ENCODE data around the gene SERPINE2.
"Not testable (repeated sequence)": the region's sequence is repeated elsewhere in the genome, so short reads cannot be mapped to it uniquely, and the experiment has no call there.

SERPINE2 gene

DNA sequence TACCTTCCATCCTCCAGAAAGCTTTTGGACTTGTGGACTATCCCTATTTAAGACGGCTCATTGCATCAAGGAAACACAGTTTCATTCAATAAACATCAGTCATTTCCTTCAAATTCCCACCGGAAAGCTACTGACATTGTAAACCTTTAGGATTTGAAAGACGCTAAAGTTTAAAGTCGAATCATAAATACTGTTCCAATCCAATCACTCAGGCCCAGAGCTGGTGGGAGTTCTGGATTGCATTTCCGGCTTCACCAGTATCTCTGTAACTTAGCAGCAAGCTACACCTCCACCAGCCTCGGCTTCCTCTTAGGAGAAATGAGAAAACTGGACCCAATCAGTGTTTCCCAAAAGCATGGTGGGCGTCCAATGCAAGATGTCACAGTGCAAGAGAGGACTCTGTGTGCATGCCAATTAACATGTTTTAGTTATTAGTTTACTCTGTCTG lies 95.5 kb downstream of the SERPINE2 start:
- DNase-seq, result no peak
- Histone ChIP-seq H3K4me3 (ENCODE audit: low read depth, low read length) (no peak overlapping the region; the same call in 1 of the 2 replicates), H3K36me3 (no peaks in the 10 kb centered on the region; the same call in none of the 2 replicates), H3K9me3 (ENCODE audit: severe bottlenecking) (no peaks in the 10 kb centered on the region), H3K27me3 (ENCODE audit: insufficient read depth, low read depth, severe bottlenecking) (no peaks in the 10 kb centered on the region), H3K27ac (no peak overlapping the region)
- TF ChIP-seq, protein P1, sequence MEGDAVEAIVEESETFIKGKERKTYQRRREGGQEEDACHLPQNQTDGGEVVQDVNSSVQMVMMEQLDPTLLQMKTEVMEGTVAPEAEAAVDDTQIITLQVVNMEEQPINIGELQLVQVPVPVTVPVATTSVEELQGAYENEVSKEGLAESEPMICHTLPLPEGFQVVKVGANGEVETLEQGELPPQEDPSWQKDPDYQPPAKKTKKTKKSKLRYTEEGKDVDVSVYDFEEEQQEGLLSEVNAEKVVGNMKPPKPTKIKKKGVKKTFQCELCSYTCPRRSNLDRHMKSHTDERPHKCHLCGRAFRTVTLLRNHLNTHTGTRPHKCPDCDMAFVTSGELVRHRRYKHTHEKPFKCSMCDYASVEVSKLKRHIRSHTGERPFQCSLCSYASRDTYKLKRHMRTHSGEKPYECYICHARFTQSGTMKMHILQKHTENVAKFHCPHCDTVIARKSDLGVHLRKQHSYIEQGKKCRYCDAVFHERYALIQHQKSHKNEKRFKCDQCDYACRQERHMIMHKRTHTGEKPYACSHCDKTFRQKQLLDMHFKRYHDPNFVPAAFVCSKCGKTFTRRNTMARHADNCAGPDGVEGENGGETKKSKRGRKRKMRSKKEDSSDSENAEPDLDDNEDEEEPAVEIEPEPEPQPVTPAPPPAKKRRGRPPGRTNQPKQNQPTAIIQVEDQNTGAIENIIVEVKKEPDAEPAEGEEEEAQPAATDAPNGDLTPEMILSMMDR (IDR thresholded peaks at IDR 0.05; ENCODE audit: low read depth, low read length), result no peak

DNA sequence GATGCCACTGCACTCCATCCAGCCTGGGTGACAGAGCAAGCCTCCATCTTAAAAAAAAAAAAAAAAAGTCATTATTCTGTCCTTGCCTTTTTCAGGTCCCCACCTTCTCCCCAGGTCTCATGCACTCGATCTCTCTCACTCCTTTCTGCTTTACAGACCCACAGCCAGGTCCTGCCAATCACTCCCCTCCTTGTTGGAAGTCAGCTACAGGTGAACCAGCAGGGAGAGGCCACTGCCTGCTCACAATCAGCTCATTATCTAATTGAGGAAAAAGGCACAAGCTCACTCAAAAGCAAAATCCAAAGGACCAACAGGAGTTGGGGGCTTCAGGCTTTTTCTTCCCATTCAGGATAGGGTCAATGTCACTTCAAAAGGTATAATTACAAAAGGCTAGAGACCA lies 96.0 kb downstream of the SERPINE2 start:
- H3K27ac ChIP-seq, result no peak overlapping the region
- H3K27me3 ChIP-seq (ENCODE audit: insufficient read depth, low read depth, severe bottlenecking), result no peaks in the 10 kb centered on the region
- DNase-seq, result no peak
- H3K9me3 ChIP-seq (ENCODE audit: severe bottlenecking), result no peaks in the 10 kb centered on the region
- TF ChIP-seq, protein P1 (IDR thresholded peaks at IDR 0.05; ENCODE audit: low read depth, low read length), result no peak
- no peak overlapping the region for H3K4me3 ChIP-seq (ENCODE audit: low read depth, low read length)
- H3K36me3 ChIP-seq, result no peaks in the 10 kb centered on the region; the same call in none of the 2 replicates

DNA sequence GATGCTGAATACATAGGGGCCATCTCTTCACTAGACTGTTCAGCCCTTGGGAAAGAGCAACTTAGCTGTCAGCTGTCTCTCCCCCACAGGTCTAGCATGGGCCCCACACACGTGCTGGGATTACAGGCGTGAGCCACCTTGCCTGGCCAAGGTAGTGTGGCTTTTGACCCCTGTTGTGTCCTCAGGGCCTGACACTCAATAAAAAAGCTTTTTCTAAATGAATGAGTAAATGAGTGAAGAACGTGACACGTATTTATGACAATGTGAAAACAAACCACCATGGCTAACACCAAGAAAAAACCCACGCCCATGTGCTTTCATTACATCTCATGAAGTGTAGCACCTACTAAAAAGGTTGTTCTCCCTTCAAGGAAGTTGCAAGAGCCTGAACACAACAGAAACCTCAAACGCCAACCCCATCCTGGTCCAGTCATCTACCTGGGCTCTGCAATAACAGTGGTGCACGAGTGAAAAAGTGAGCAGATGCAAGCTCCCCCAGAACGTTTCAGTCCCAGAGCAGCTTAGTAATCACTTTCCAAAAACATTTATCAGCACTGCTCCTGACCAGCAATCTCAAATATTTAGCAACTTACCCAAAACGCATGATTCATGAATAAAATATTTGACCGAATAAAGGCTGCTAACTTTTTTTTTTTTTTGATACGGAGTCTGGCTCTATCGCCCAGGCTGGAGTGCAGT lies 97.4 kb downstream of the SERPINE2 start:
- no peak for DNase-seq
- Histone ChIP-seq H3K4me3 (ENCODE audit: low read depth, low read length) (no peak overlapping the region), H3K36me3 (no peaks in the 10 kb centered on the region; the same call in none of the 2 replicates), H3K27ac (no peak overlapping the region), H3K27me3 (ENCODE audit: insufficient read depth, low read depth, severe bottlenecking) (no peaks in the 10 kb centered on the region), H3K9me3 (ENCODE audit: severe bottlenecking) (no peaks in the 10 kb centered on the region)
- TF ChIP-seq, protein P1 (IDR thresholded peaks at IDR 0.05; ENCODE audit: low read depth, low read length), result no peak

DNA sequence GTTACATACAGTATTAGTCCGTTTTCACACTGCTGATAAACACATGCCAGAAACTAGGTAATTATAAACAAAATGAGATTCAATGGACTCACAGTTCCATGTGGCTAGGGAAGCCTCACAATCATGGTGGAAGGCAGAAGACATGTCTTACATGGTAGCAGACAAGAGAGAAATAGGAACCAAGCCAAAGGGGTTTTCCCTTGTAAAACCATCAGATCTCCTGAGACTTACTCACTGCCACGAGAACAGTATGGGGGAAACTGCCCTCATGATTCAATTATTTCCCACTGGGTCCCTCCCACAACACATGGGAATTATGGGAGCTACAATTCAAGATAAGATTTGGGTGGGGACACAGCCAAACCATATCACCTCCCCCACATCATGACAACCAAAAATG lies 99.6 kb downstream of the SERPINE2 start:
- not testable (repeated sequence) for DNase-seq; H3K9me3 ChIP-seq (ENCODE audit: severe bottlenecking); H3K27ac ChIP-seq; H3K4me3 ChIP-seq (ENCODE audit: low read depth, low read length); H3K36me3 ChIP-seq; H3K27me3 ChIP-seq (ENCODE audit: insufficient read depth, low read depth, severe bottlenecking)

DNA sequence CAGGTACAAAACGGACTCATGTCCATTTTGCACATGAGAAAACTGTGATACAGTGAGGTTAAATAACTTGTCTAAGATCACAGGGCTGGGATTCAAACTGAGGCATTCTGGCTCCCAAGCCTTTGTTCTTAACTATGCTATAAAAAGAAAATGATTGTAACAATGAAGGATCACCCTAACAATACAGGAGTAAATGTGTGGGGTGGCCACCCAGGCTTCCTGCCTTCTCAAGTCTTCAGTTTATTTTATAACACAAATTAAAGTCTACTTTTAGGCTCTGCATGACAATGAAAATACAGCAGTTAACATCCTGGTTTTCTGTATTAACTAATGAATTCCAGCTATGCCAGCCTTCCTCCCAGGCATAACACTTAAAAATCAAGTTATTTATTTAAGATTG lies 101.6 kb downstream of the SERPINE2 start:
- H3K4me3 ChIP-seq (ENCODE audit: low read depth, low read length), result no peak overlapping the region

DNA sequence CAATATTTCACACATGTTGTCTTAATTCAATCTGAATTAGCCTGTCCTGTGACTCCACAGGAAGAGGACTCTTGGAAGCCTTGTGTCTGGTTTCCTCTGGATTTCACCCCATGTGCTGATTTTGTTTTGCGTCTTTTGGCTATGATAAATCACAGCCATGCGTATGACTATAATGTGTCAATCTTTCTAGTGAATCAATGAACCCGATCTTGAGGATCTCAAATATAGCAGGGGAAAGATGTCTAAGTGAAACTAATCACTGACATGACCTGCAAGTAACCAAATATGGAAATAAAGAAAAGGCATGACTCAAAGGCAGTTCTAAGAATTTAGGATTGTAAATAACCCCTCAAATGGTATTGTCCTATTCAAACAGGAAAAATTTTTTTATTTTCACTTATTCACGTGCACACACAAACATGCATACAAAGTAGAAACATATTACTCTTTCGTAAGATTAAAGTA lies 102.2 kb downstream of the SERPINE2 start:
- no peaks in the 10 kb centered on the region for H3K9me3 ChIP-seq (ENCODE audit: severe bottlenecking)
- DNase-seq, result no peak
- no peaks in the 10 kb centered on the region; the same call in 1 of the 2 replicates for H3K36me3 ChIP-seq
- TF ChIP-seq, protein P1 (IDR thresholded peaks at IDR 0.05; ENCODE audit: low read depth, low read length), result no peak
- H3K27ac ChIP-seq, result no peak overlapping the region
- H3K4me3 ChIP-seq (ENCODE audit: low read depth, low read length), result no peak overlapping the region
- H3K27me3 ChIP-seq (ENCODE audit: insufficient read depth, low read depth, severe bottlenecking), result no peaks in the 10 kb centered on the region

More for the DNA sequence above, 101.6 kb downstream of the SERPINE2 start:
- no peak overlapping the region for H3K27ac ChIP-seq
- TF ChIP-seq, protein P1 (IDR thresholded peaks at IDR 0.05; ENCODE audit: low read depth, low read length), result no peak
- no peaks in the 10 kb centered on the region for H3K9me3 ChIP-seq (ENCODE audit: severe bottlenecking)
- no peak for DNase-seq
- H3K27me3 ChIP-seq (ENCODE audit: insufficient read depth, low read depth, severe bottlenecking), result no peaks in the 10 kb centered on the region
- no peaks in the 10 kb centered on the region; the same call in 1 of the 2 replicates for H3K36me3 ChIP-seq
